CD4-positive, alpha-beta T cell treated with Interleukin-4 for 4 hours (primary cell): Measurements from ENCODE around the gene LCLAT1.

Experiments
- DNase-seq: peaks from one replicate; pipeline ENCODE4 v3.0.0-alpha.2; 2020

LCLAT1 gene

GRCh38 chr2:30649828-30650227 lies 202.8 kb downstream of the LCLAT1 start:
- DNase-seq: no peak

- no peak for DNase-seq
These were observed 205.3 kb downstream of the LCLAT1 start for GRCh38 chr2:30652271-30652915.

- no peak for DNase-seq
These were observed 206.8 kb downstream of the LCLAT1 start for GRCh38 chr2:30653847-30654246.

- DNase-seq: no peak
These were observed 207.4 kb downstream of the LCLAT1 start for GRCh38 chr2:30654404-30654803.

- no peak for DNase-seq
These were observed 208.2 kb downstream of the LCLAT1 start for GRCh38 chr2:30655211-30655610.

GRCh38 chr2:30655660-30656059 lies 208.6 kb downstream of the LCLAT1 start:
- DNase-seq: no peak

- no peak for DNase-seq
These were observed 209.0 kb downstream of the LCLAT1 start for GRCh38 chr2:30656079-30656478.

- DNase-seq: no peak
These were observed 214.4 kb downstream of the LCLAT1 start for GRCh38 chr2:30661173-30662107.

GRCh38 chr2:30662268-30663131 lies 215.5 kb downstream of the LCLAT1 start:
- DNase-seq: no peak

GRCh38 chr2:30663321-30663720 lies 216.3 kb downstream of the LCLAT1 start:
- DNase-seq: no peak

- no peak for DNase-seq
These were observed 216.8 kb downstream of the LCLAT1 start for GRCh38 chr2:30663806-30664205.

- no peak for DNase-seq
These were observed 217.8 kb downstream of the LCLAT1 start for GRCh38 chr2:30664761-30665358.

- no peak for DNase-seq
These were observed 218.8 kb downstream of the LCLAT1 start for GRCh38 chr2:30665761-30666265.

GRCh38 chr2:30666266-30666874 lies 219.3 kb downstream of the LCLAT1 start:
- DNase-seq: no peak

GRCh38 chr2:30670453-30670852 lies 223.4 kb downstream of the LCLAT1 start:
- DNase-seq: no peak

- no peak for DNase-seq
These were observed 226.1 kb downstream of the LCLAT1 start for GRCh38 chr2:30673127-30673526.

- DNase-seq: no peak
These were observed 228.7 kb downstream of the LCLAT1 start for GRCh38 chr2:30675758-30676157.

GRCh38 chr2:30677231-30677630 lies 230.2 kb downstream of the LCLAT1 start:
- DNase-seq: no peak

- DNase-seq: no peak
These were observed 230.9 kb downstream of the LCLAT1 start for GRCh38 chr2:30677861-30678385.

- no peak for DNase-seq
These were observed 231.5 kb downstream of the LCLAT1 start for GRCh38 chr2:30678410-30679137.

GRCh38 chr2:30679426-30680088 lies 232.5 kb downstream of the LCLAT1 start:
- no peak for DNase-seq
